Lower leg skin (tissue), 4 donors: Measurements from ENCODE around the gene DUSP6. TPM values are rescaled to one million over a fixed set of nuclear protein-coding genes. Genes with fewer than 3 reads are reported as not detected.

Experiments
- DNase-seq, 2 donors: peaks; one replicate each; pipeline ENCODE4 v3.0.0-alpha.2; 2019; ENCODE audit warnings: low spot score in 2 of 2
- H3K4me3 ChIP-seq: fragments of 200-600 bp; sonication (generic); 2 replicates; pipeline ENCODE4 v1.5.1; 2017; ENCODE audit warnings: mild to moderate bottlenecking, low read depth; ENCODE audit not compliant: poor library complexity, severe bottlenecking
- CTCF ChIP-seq, 3 donors: fragments of 450-650 bp; IDR thresholded peaks; one replicate each; pipeline ENCODE4 v1.5.1; 2016; ENCODE audit warnings: antibody characterized with exemption in 3 of 3, mild to moderate bottlenecking in 3 of 3, moderate library complexity in 2 of 3
- POLR2A ChIP-seq, 2 donors: fragments of 450-650 bp; IDR thresholded peaks; one replicate each; pipeline ENCODE4 v1.6.1; 2016 to 2017; ENCODE audit warnings: antibody characterized with exemption in 2 of 2, mild to moderate bottlenecking in 1 of 2, moderate library complexity in 1 of 2
- WGBS, 2 donors: methylation state at CpG; one replicate each; pipeline ENCODE4 v1.1.5; 2018; 5-methylcytosine and 5-hydroxymethylcytosine counted together
- intact Hi-C: fragments of 100-400 bp; cut with DNase I; formaldehyde crosslinking; loops from one replicate; pipeline ENCODE4 v1.15.0; 2023; ENCODE audit warnings: low total_unique reads
- total RNA-seq, 4 donors: library from RNA; depleted of rRNA; stranded (reverse); fragments of >200 nt; gene quantifications; one replicate each; pipeline ENCODE4 v1.1.0, GENCODE V29; 2016

The DUSP6 gene
- total RNA-seq, 4 donors from 2014 or later: 29.6 to 57.5 (median 41.9) TPM

GRCh38 chr12:89299931-89300330 lies 52.4 kb downstream of the DUSP6 start:
- intact Hi-C loops: no loop called here
- TF ChIP-seq POLR2A (IDR thresholded peaks at IDR 0.05) (no peak), CTCF (IDR thresholded peaks at IDR 0.05) (no peak)
- 34 to 67% methylated on average over 2 of the region's 2 CpGs for WGBS, 2 donors
- no peak for DNase-seq
- no peak overlapping the region for H3K4me3 ChIP-seq

DNA sequence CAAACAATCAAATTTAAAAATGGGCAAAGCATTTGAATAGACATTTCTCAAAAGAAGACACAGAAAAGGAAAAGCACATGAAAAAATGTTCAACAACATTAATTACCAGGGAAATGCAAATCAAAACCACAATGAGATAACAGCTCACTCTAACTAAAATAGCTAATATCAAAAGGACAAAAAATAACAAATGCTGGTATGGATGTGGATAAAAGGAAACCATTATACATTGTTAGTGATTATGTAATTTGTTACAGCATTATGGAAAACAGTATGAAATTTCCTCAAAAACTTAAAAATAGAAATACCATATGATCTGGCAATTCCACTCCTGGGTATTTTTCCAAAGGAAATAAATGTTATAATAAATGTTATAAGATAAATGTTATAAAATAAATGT lies 52.9 kb downstream of the DUSP6 start:
- intact Hi-C loops: no loop called here
- DNase-seq: no peak
- TF ChIP-seq POLR2A (IDR thresholded peaks at IDR 0.05) (no peak), CTCF (IDR thresholded peaks at IDR 0.05) (no peak)
- no peak overlapping the region for H3K4me3 ChIP-seq

Other genes with a start within 250 kb of the DUSP6 start
- gene GALNT4, start 172.3 kb upstream of the DUSP6 start, total RNA-seq: 1 to 10 TPM; 1.4 to 5.5 (median 2.4) TPM
- gene POC1B, start 173.5 kb upstream of the DUSP6 start, total RNA-seq: 10 to 100 TPM; 10.5 to 15.9 (median 14.7) TPM